Stimulated activated naive CD8-positive, alpha-beta T cell treated with anti-CD3 and anti-CD28 coated beads, Interleukin-15, Interleukin-2, amounts not matched to agents 100 ng/mL and 50 ng/mL, for 24 hours (primary cell): ENCODE measurements around the gene MCOLN3.
"Not testable (repeated sequence)": the region's sequence is repeated elsewhere in the genome, so short reads cannot be mapped to it uniquely, and the experiment has no call there.

Source experiments
- H3K27ac Mint-ChIP-seq: one replicate; pipeline ENCODE4 v1.8.0; 2021; ENCODE audit warnings: mild to moderate bottlenecking, mixed read lengths
- H3K27me3 Mint-ChIP-seq: one replicate; pipeline ENCODE4 v1.8.0; 2021; ENCODE audit warnings: mixed read lengths
- H3K36me3 Mint-ChIP-seq: one replicate; pipeline ENCODE4 v1.8.0; 2021; ENCODE audit warnings: low read depth, mixed read lengths
- H3K4me1 Mint-ChIP-seq: one replicate; pipeline ENCODE4 v1.8.0; 2021; ENCODE audit warnings: low read depth, mixed read lengths
- H3K4me3 Mint-ChIP-seq: one replicate; pipeline ENCODE4 v1.8.0; 2021; ENCODE audit warnings: mild to moderate bottlenecking, mixed read lengths
- H3K9me3 Mint-ChIP-seq: one replicate; pipeline ENCODE4 v1.8.0; 2021; ENCODE audit warnings: mixed read lengths

The MCOLN3 gene

GRCh38 chr1:84986561-84986960 is 61.7 kb downstream of the MCOLN3 start:
- Mint-ChIP-seq H3K36me3 (peaks cover 29% of the 10 kb centered on the region), H3K4me1 (peaks cover 28% of the 10 kb centered on the region)
- not testable (repeated sequence) for H3K27me3 Mint-ChIP-seq, H3K27ac Mint-ChIP-seq, H3K4me3 Mint-ChIP-seq, H3K9me3 Mint-ChIP-seq

DNA sequence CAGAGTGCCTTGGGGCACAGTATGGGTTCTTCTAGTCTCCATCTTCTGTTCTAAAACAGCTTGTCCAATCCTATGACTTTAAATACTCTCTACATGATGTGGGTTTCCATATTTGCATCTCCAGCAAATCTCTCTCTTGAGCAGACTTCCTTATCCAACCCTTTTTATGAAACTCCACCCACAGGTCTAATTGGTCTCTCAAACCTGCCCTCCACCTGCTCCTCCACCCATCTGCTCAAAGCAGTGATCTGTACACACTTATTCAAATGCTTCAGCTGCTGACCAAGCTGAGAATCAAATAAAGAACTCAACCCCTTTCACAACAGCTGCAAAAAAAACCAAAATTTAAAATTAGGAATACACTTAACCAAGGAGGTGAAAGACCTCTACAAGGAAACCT is 62.9 kb downstream of the MCOLN3 start:
- H3K36me3 Mint-ChIP-seq = peaks cover 40% of the 10 kb centered on the region
- H3K27me3 Mint-ChIP-seq = no peaks in the 10 kb centered on the region
- H3K4me3 Mint-ChIP-seq = no peak overlapping the region
- H3K9me3 Mint-ChIP-seq = peaks cover 4% of the 10 kb centered on the region
- H3K4me1 Mint-ChIP-seq = peaks cover 20% of the 10 kb centered on the region
- no peak overlapping the region for H3K27ac Mint-ChIP-seq

GRCh38 chr1:84982395-84982794 is 65.9 kb downstream of the MCOLN3 start:
- Mint-ChIP-seq H3K36me3 (peaks cover 66% of the 10 kb centered on the region), H3K9me3 (peaks cover 4% of the 10 kb centered on the region), H3K4me3 (no peak overlapping the region), H3K27me3 (peaks cover 10% of the 10 kb centered on the region), H3K4me1 (peaks cover 28% of the 10 kb centered on the region), H3K27ac (no peak overlapping the region)

- Mint-ChIP-seq H3K36me3 (peaks cover 43% of the 10 kb centered on the region), H3K27ac (peak overlapping the region; percentile 65), H3K4me1 (peaks cover 82% of the 10 kb centered on the region), H3K9me3 (no peaks in the 10 kb centered on the region), H3K27me3 (peaks cover 22% of the 10 kb centered on the region), H3K4me3 (peak overlapping the region; percentile 15)
Observed at GRCh38 chr1:84975035-84975434, 73.3 kb downstream of the MCOLN3 start.

- Mint-ChIP-seq H3K27ac (peak overlapping the region; percentile 76), H3K4me3 (peak overlapping the region; percentile 33), H3K9me3 (no peaks in the 10 kb centered on the region), H3K36me3 (peaks cover 34% of the 10 kb centered on the region), H3K27me3 (peaks cover 13% of the 10 kb centered on the region), H3K4me1 (peaks cover 81% of the 10 kb centered on the region)
Observed at GRCh38 chr1:84973498-84974334, 74.6 kb downstream of the MCOLN3 start.

GRCh38 chr1:84972377-84972987 is 75.8 kb downstream of the MCOLN3 start:
- Mint-ChIP-seq H3K27me3 (peaks cover 13% of the 10 kb centered on the region), H3K4me3 (peak overlapping the region; percentile 45), H3K36me3 (peaks cover 25% of the 10 kb centered on the region), H3K9me3 (no peaks in the 10 kb centered on the region), H3K27ac (peak overlapping the region; percentile 55), H3K4me1 (peaks cover 75% of the 10 kb centered on the region)

DNA sequence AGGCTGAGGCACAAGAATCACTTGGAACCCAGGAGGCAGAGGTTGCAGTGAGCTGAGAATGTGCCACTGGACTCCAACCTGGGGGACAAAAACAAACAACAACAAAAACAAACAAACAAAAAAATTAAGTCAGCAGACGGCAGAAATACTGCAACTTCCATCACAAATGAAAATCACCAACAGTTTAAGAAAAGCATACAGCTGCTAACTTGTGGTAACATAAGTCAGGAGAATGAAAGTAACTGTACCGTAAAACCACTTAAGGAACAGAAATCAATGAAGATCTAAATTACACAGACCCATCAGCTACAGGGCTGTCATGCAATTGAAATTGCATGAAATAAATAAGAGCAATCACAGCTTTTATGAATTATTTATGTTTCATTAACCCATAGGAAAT is 76.3 kb downstream of the MCOLN3 start:
- Mint-ChIP-seq H3K27me3 (peaks cover 8% of the 10 kb centered on the region), H3K27ac (peak overlapping the region; percentile 55), H3K4me3 (peak overlapping the region; percentile 12), H3K4me1 (peaks cover 70% of the 10 kb centered on the region), H3K36me3 (peaks cover 19% of the 10 kb centered on the region), H3K9me3 (no peaks in the 10 kb centered on the region)

DNA sequence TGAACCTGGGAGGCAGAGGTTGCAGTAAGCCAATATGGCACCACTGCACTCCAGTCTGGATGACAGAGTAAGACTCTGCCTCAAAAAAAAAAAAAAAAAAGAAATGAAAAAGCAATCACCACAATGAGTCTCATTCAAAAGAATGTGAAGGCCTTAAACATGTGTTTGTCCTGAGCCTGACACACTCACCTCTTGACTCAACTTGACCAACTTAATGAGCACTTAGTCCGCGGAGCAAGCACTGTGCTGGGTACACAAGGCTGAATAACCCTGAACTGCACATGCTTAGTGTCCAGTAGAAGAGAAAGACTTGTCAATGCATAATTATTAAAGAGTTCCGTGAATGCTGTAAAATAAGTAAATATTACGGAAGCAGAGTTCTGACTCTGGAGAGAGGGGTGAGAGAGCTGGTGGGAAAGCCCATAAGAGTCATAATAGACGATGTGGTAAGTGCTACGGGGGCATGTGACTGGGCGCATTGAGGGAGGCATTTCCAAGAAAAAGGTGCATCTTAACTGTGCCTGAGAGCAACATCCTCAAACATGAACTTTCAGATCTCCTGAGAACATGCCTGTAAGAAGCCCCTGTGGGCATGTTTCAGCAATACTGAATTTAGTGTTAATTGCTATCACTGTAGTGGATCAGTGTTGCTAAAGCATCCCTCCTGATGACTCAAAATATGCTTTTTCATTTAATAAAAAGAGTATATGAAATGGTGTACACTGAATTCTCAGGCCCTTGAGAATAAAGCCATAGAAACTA is 78.6 kb downstream of the MCOLN3 start:
- Mint-ChIP-seq H3K9me3 (no peaks in the 10 kb centered on the region), H3K27me3 (no peaks in the 10 kb centered on the region), H3K4me1 (peaks cover 53% of the 10 kb centered on the region), H3K4me3 (peak overlapping the region; percentile 6), H3K36me3 (peaks cover 18% of the 10 kb centered on the region), H3K27ac (peak overlapping the region; percentile 78)

GRCh38 chr1:84968865-84969264 is 79.4 kb downstream of the MCOLN3 start:
- H3K4me3 Mint-ChIP-seq = no peak overlapping the region
- no peaks in the 10 kb centered on the region for H3K9me3 Mint-ChIP-seq
- H3K27ac Mint-ChIP-seq = peak overlapping the region; percentile 36
- no peaks in the 10 kb centered on the region for H3K27me3 Mint-ChIP-seq
- peaks cover 45% of the 10 kb centered on the region for H3K4me1 Mint-ChIP-seq
- H3K36me3 Mint-ChIP-seq = peaks cover 18% of the 10 kb centered on the region

DNA sequence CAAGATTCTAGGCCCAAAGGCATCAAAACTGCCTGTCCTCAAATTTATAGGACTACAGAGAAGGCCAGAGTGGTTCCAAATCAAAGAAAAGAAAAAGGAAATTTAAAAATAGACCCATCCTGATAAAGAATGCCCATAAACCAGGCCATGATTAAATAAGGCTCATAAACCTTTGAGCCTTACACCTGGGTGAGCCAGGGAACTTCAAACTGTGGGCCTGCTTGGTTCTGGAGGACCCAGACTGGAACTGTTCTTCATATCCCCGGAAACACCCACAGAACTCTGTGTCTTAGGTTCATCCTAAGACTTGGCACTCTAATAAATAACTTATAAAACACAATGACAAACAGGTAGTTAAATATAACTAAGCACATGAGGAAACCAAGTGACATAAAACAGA is 80.2 kb downstream of the MCOLN3 start:
- H3K4me3 Mint-ChIP-seq = no peak overlapping the region
- no peaks in the 10 kb centered on the region for H3K9me3 Mint-ChIP-seq
- peaks cover 37% of the 10 kb centered on the region for H3K4me1 Mint-ChIP-seq
- H3K36me3 Mint-ChIP-seq = peaks cover 24% of the 10 kb centered on the region
- no peaks in the 10 kb centered on the region for H3K27me3 Mint-ChIP-seq
- no peak overlapping the region for H3K27ac Mint-ChIP-seq
